Subcutaneous adipose tissue (tissue), 4 donors: ENCODE results near the gene STRBP. TPM values are rescaled to one million over a fixed set of nuclear protein-coding genes. Genes with fewer than 3 reads are reported as not detected.

ENCODE experiments used
- total RNA-seq, 4 donors: library from RNA; depleted of rRNA; stranded (reverse); fragments of >200 nt; gene quantifications; one replicate each; pipeline ENCODE4 v1.1.0, GENCODE V29; 2016
- TF ChIP-seq, protein P1 (sequence below): fragments of 450-650 bp; IDR thresholded peaks from one replicate; pipeline ENCODE4 v1.5.1; 2016; ENCODE audit warnings: low read depth, mild to moderate bottlenecking, control low read depth, antibody characterized with exemption, moderate library complexity

Gene STRBP
- total RNA-seq, 4 donors from 2014 or later: 6.6 to 11.3 (median 10.0) TPM

DNA sequence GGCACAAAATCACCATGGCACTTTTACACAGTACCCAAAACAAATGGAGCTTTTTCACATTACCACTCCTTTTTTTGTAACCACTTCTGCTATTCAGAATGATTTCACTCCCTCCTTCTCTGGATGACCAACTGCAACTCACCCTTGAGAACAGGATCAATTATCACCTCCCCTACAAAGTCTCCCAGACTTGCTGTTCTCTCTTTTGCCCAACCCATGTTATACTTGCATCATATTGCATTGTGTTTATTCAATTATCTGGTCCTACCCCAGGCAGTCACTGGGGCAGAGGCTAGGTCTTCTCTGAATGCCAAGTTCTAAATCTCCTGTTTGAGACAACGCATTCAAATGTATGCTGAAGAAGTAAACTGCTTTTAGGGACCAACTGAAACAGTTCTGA is 139.0 kb downstream of the STRBP start:
- TF ChIP-seq, protein P1, sequence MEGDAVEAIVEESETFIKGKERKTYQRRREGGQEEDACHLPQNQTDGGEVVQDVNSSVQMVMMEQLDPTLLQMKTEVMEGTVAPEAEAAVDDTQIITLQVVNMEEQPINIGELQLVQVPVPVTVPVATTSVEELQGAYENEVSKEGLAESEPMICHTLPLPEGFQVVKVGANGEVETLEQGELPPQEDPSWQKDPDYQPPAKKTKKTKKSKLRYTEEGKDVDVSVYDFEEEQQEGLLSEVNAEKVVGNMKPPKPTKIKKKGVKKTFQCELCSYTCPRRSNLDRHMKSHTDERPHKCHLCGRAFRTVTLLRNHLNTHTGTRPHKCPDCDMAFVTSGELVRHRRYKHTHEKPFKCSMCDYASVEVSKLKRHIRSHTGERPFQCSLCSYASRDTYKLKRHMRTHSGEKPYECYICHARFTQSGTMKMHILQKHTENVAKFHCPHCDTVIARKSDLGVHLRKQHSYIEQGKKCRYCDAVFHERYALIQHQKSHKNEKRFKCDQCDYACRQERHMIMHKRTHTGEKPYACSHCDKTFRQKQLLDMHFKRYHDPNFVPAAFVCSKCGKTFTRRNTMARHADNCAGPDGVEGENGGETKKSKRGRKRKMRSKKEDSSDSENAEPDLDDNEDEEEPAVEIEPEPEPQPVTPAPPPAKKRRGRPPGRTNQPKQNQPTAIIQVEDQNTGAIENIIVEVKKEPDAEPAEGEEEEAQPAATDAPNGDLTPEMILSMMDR: no peak

DNA sequence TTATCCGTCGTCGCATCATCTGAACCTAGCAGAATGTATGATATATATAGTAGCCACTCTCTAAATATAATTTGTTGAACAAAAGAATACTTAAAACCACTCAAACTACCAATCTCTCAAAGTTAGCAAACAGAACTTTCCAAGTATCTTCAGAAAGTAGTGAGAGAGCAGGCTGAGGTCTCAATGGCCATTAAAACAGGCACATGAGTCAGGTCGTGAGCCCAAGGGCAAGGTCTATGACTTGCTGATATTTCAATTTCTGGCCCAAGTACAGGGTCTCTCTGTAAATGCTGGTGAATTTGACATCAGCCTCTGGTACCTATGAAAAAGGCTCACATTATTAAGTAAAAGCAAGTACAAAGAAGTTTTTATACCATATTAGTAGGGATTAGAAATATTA is 139.8 kb downstream of the STRBP start:
- TF ChIP-seq, protein P1: no peak

GRCh38 chr9:123127512-123128075 is 140.8 kb downstream of the STRBP start:
- TF ChIP-seq, protein P1: no peak

DNA sequence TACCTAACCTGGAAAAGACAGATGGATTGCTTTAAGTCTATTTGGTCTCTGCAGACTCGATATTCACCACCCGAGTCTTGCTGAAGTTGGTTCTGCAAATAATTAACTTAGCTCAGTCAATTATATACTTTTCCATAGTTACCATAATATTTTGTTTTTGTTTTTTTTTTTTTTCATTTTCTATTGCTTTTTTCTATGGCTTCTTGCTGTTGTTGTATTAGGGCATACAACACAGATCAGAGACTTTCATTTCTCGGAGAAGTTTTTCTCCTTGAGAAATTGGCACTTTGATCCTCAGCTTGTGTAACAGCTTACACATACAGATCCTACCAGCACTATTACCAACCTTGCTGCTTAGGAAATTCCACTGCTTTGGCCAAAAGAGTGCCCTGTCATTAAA is 146.9 kb downstream of the STRBP start:
- TF ChIP-seq, protein P1: no peak

GRCh38 chr9:123120953-123121352 is 147.4 kb downstream of the STRBP start:
- TF ChIP-seq, protein P1: no peak

DNA sequence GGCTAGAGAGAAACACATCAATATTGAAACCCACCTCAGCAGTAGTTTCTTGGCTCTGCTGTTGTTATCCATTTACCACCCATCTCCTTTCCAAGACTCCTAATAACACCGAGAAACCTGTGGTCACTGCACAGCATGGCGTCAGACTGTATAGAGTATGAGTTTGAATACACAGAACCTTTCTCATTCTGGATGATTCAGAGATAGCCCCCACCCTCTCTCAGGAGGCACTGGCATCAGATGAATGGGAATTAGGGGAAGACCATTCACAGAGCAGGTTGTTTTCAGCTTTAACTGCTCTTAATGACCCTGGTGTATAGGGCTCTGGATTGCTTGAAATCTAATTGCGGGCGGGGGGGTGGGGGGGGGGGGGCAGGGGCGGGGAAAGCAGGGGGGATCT is 148.3 kb downstream of the STRBP start:
- TF ChIP-seq, protein P1: no peak

- TF ChIP-seq, protein P1: no peak
Measured at GRCh38 chr9:123119566-123119965, 148.8 kb downstream of the STRBP start.
